ENCODE results near the gene ATP2B2. TPM values are rescaled to one million over a fixed set of nuclear protein-coding genes. Genes with fewer than 3 reads are reported as not detected.

Gene ATP2B2
- total and polyA plus RNA-seq, 10 of the 15 experiments (the other 5 are each of a cell fraction or from before 2014, with no cell fraction given), result 0.04 TPM; not detected in 9

DNA sequence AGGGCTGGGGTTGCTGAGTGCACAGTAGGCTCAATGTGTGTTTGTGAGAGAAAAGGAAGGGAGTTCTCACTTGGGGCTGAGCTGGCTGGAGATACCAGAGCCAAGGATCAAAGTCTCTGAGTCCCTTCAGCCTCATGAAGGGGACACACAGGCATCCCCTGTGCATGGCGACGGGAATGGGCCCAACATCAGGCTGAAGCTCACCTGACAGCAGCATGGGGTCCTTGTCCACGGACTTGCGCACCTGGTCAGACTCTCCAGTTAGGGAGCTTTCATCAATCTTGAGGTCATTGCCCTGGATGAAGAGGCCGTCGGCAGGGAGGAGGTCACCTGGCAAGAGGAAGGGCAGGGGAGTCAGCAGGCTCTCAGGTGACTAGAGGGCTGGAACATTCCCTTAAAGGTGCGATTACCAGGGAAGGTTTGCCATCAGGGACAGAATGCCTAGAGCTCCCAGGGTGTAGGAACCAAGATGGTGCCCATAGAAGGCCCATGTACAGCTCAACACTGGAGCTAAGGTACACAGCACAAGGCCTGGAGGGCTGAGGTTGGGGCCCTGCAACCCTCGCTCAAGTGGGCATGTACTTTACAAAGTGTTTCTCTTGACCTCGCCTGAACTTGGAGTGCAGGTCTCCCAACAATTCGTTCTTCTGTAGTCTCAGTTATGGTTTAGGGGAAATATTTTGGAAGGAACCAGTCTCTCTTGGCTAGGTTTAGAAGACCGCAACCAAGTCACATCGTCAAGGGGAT is 104.5 kb downstream of the ATP2B2 start:
- intact Hi-C loops (cut with micrococcal nuclease; ENCODE audit: unreplicated experiment) (no loop called here), in situ Hi-C loops (cut with MboI) (no loop called here)
- no peak overlapping the region for H3K4me2 ChIP-seq (ENCODE audit: control insufficient read depth, insufficient read depth)
- WGBS (ENCODE audit: insufficient coverage, insufficient replicate concordance, low lambda C conversion rate, missing lambda C conversion rate), result 47% methylated on average over 12 of the region's 12 CpGs
- no peaks in the 10 kb centered on the region for H3K4me1 ChIP-seq (ENCODE audit: control insufficient read depth, insufficient read depth, low read length)
- FAIRE-seq (no peak), DNase-seq (ENCODE audit: low read depth, low spot score) (no peak), ATAC-seq (no peak)
- ChIA-PET RAD21 (ENCODE audit: unreplicated experiment) (no interaction called here), POLR2A (no interaction called here), CTCF (interaction anchor here (0.8 kb wide), 1 partner anchor 1540 kb away, joined by 3 read pairs; no protein-coding TSS in a partner anchor), SMC1A (ENCODE audit: uncharacterized antibody, unreplicated experiment) (no interaction called here)
- no peaks in the 10 kb centered on the region for H3K9me3 ChIP-seq (replicated peaks; ENCODE audit: control insufficient read depth, insufficient read depth, low read length)
- H3K27me3 ChIP-seq (replicated peaks in 1 of 2; ENCODE audit: control insufficient read depth in 2 of 2, insufficient read depth in 2 of 2, low read length in 1 of 2), result no peaks in the 10 kb centered on the region; a peak in 2 of 4 replicates
- H3K27ac ChIP-seq (ENCODE audit: control insufficient read depth, insufficient read depth), result no peak overlapping the region
- no peak overlapping the region for H2AFZ ChIP-seq (ENCODE audit: control insufficient read depth, low read depth, low read length)
- TF ChIP-seq JUND (IDR thresholded peaks at IDR 0.05; ENCODE audit: low read depth, low read length) (no peak), EGR1 (IDR thresholded peaks at IDR 0.05; ENCODE audit: borderline replicate concordance in 1 of 2, low read depth in 2 of 2, low read length in 2 of 2) (no peak), CBFB (IDR thresholded peaks at IDR 0.05; ENCODE audit: low read depth) (no peak), ZNF274 (IDR thresholded peaks at IDR 0.05; ENCODE audit: insufficient read depth, insufficient read length) (no peak), HDAC2 (IDR thresholded peaks at IDR 0.05) (no peak), ZNF687 (IDR thresholded peaks at IDR 0.05) (no peak), WRNIP1 (IDR thresholded peaks at IDR 0.05; ENCODE audit: borderline replicate concordance, low read depth, low read length) (no peak), HDGF (IDR thresholded peaks at IDR 0.05) (no peak), ZZZ3 (IDR thresholded peaks at IDR 0.05; ENCODE audit: control insufficient read depth, insufficient read length, low read depth) (no peak), FOS (IDR thresholded peaks at IDR 0.05; ENCODE audit: borderline replicate concordance, extremely low read depth, insufficient read length) (no peak), PAX8 (IDR thresholded peaks at IDR 0.05) (no peak), NR2C2 (IDR thresholded peaks at IDR 0.05; ENCODE audit: borderline replicate concordance, control insufficient read depth, insufficient read length, low read depth) (no peak), E4F1 (IDR thresholded peaks at IDR 0.05; ENCODE audit: borderline replicate concordance, partially characterized antibody) (no peak), PAX5 (IDR thresholded peaks at IDR 0.05; ENCODE audit: borderline replicate concordance, low read depth, low read length) (no peak), ZNF217 (IDR thresholded peaks at IDR 0.05) (no peak)
- TF ChIP-seq, protein P1, sequence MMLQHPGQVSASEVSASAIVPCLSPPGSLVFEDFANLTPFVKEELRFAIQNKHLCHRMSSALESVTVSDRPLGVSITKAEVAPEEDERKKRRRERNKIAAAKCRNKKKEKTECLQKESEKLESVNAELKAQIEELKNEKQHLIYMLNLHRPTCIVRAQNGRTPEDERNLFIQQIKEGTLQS (IDR thresholded peaks at IDR 0.05; ENCODE audit: borderline replicate concordance, extremely low read depth, low read depth, low read length), result no peak
- TF ChIP-seq, protein P2, sequence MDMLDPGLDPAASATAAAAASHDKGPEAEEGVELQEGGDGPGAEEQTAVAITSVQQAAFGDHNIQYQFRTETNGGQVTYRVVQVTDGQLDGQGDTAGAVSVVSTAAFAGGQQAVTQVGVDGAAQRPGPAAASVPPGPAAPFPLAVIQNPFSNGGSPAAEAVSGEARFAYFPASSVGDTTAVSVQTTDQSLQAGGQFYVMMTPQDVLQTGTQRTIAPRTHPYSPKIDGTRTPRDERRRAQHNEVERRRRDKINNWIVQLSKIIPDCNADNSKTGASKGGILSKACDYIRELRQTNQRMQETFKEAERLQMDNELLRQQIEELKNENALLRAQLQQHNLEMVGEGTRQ (IDR thresholded peaks at IDR 0.05; ENCODE audit: borderline replicate concordance, low read depth, low read length), result no peak
- no TSS peak for BruUV-seq (replicated peaks)
- H3K9ac ChIP-seq (ENCODE audit: control insufficient read depth, insufficient read depth, low read length), result no peak overlapping the region
- no peak overlapping the region for H3K4me3 ChIP-seq
- no peaks in the 10 kb centered on the region for H3K36me3 ChIP-seq (ENCODE audit: control insufficient read depth in 2 of 2, insufficient read depth in 2 of 2, low read length in 1 of 2)
- no peaks in the 10 kb centered on the region for H3K79me2 ChIP-seq (ENCODE audit: control insufficient read depth, insufficient read depth, low read length)
- no peaks in the 10 kb centered on the region for H4K20me1 ChIP-seq (ENCODE audit: control insufficient read depth, insufficient read depth)
